ENCODE measurements around the gene ATP1A1. TPM values are rescaled to one million over a fixed set of nuclear protein-coding genes. Genes with fewer than 3 reads are reported as not detected.

Gene ATP1A1
- total RNA-seq, 1 experiment from 2014 or later: 83.9 TPM

DNA sequence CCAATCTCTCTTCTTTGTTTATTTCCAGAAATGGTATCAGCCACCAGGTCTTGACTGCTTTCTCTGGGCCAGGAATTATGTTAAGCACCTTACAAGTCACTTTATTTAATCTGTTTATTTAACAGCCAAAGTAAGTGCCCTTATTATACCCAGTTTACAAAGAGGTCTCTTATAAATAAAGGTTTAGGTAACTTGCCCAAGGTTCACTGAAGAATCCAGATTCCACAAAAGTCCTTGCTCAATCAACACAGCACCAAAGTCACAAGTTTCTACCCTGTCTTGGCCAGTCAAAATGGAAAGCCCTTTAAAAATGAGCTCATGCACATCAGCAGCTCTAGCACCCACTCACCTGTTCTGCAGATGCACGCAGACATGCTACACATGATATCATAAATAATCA is 28.0 kb upstream of the ATP1A1 start:
- no peak for DNase-seq (ENCODE audit: low read depth)

DNA sequence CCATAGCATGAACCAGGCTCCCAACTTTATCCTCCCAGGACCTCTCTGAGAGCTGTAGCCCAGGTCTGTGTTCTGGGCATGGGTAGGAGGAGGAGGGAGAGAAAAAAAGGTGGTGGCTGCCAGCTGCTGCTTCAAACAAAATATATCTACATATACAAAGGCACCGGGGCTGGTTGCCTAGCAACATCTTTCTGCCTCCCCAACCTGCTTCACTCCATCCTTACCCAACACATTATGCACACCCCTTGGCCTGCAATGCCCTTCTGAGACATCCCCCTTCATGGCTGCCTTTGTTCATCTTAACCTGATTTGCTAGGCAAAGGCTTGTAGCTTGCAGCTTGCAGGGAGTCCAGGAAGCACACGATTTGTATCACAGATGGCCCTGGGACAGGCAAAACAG is 27.2 kb upstream of the ATP1A1 start:
- no peak for DNase-seq (ENCODE audit: low read depth)

GRCh38 chr1:116346943-116347673 is 25.9 kb upstream of the ATP1A1 start:
- no peak for DNase-seq (ENCODE audit: low read depth)

DNA sequence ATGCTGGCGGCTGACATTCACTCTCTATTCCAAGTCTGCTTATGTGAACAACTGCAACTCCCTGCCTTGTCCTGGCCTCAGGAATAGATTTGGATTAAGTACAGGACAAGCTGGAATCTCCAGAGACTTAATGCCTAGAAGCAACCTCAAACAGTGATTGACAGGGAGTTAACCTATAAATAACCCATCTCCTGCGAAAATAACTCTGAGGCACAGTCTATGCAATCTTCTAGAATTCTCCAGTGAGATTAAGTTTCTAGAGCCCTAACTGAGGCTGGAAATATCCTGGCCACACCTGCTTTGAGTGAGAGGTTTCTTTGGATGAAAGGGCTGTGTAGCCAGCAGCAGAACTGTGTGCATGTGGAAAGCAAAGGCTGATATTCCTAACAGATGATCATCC is 25.3 kb upstream of the ATP1A1 start:
- DNase-seq (ENCODE audit: low read depth): no peak

DNA sequence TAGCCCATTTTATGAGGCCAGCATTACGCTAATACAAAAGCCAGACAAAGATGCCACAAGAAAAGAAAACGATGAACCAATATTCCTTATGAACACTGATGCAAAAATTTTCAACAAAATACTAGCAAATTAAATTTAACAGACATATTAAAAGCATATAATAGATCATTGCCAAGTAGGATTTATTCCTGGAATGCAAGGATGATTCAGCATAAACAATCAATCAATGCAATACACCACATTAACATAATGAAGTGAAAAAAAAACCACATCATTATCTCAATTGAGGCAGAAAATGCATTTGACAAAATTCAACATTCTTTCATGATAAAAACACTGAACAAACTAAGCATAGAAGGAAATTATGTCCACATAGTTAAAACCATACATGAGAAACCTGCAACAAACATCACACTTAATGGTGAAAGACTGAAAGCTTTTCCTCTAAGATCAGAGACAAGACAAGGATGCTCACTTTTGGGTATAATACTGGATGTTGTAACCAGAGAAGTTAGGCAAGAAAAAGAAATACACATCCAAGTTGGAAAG is 22.9 kb upstream of the ATP1A1 start:
- no peak for DNase-seq (ENCODE audit: low read depth)

DNA sequence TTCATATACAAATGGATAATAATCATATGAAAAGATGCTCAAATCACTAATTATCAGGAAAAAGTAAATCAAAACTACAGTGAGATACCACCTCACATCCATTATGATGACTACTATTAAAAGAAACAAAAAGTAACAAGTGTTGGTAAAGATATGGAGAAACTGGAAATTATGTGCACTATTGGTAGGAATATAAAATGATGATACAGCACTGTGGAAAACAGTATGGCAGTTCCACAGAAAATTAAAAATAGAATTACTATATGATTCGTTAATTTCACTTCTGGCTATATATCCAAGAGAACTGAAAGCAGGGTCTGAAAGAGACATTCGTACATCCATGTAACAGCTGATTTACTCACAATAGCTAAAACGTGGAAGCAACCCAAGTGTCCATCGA is 21.1 kb upstream of the ATP1A1 start:
- DNase-seq (ENCODE audit: low read depth): no peak

DNA sequence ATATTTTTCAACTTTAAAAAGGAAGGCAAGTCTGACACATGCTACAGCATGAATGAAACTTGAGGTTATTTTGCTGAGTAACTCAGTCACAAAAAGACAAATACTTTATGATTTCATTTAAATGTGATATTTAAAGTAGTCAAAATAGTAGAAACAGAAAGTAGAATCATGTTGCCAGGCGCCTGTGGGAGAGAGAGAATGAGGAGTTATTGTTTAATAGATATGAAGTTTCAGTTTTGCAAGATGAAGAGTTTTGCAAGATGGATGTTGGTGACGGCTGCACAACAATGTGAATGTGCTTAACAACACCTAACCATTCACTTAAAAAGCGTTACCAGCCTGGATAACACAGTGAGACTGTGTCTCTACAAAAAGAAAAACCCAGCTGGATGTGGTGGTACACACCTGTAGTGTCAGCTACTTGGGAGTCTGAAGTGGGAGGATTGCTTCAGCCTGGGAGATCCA is 20.7 kb upstream of the ATP1A1 start:
- no peak for DNase-seq (ENCODE audit: low read depth)

- no peak for DNase-seq (ENCODE audit: low read depth)
Measured at GRCh38 chr1:116353155-116353554, 19.9 kb upstream of the ATP1A1 start.

DNA sequence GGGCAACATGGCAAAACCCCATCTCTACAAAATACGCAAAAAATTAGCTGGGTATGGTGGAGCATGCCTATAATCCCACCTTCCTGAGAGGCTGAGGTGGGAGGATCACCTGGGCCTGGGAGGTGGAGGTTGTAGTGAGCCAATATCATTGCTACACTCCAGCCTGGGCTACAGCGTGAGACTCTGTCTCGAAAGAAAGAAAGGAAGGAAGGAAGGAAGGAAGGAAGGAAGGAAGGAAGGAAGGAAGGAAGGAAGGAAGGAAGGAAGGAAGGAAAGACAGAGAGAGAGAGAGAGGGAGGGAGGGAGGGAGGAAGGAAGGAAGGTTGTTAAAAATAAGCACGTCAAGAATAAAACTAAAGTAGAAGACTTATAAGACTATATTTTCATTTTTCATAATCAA is 17.0 kb upstream of the ATP1A1 start:
- DNase-seq (ENCODE audit: low read depth): no peak

DNA sequence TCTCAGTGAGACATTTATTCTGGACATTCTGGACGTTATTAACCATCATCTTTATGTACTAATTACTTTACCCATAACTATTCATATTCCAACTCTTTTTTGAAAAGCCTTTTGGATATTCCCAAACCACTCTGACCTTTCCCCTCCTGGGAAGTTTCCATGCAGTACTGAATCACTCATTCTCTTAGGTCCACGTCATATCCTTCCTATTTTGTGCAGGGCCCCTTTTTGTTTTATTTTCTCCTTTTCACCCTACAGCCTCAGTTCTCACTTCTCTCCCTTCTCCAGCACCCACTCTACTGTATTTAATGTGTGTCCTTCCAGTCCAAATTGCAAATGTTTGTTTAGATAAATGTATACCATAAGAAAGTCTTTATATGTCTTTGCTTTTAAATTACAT is 16.4 kb upstream of the ATP1A1 start:
- peak; percentile 21 for DNase-seq (ENCODE audit: low read depth)

GRCh38 chr1:116357487-116357886 is 15.6 kb upstream of the ATP1A1 start:
- no peak for DNase-seq (ENCODE audit: low read depth)

DNA sequence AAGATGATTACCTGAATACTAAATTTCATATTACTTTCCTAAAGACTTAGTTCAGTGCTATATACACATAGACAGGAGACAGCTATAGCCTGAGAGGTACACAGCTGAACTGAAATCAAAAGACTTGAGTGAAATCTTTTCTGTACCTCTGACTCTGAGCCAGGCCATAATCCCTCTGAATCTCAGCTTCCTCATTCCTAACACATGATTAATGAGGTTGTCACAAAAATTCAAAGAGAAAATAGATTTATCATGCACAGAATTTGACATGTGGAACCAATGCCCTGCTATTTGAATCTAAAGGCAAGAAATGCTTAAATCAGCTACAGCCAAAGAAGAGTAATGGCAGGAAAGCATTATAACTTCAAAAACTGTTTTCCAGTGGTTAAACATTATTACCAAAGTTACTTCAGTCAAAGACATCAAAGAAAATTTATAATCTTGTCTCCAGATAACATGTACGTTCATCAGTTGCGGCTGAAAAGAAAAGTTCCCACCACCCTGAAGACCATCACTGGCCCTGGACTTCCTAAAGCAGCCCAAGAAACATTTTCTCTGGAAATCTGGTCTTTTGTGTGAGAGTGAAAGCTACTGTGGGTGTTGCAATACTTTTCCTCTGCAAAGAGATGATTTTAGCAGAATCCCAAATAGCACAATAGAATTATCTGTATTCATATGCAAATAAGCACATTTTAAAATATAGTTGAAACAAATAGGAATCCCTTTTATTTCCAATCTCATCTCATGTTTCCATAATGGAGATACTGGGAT is 13.8 kb upstream of the ATP1A1 start:
- DNase-seq (ENCODE audit: low read depth): peak; percentile 41

DNA sequence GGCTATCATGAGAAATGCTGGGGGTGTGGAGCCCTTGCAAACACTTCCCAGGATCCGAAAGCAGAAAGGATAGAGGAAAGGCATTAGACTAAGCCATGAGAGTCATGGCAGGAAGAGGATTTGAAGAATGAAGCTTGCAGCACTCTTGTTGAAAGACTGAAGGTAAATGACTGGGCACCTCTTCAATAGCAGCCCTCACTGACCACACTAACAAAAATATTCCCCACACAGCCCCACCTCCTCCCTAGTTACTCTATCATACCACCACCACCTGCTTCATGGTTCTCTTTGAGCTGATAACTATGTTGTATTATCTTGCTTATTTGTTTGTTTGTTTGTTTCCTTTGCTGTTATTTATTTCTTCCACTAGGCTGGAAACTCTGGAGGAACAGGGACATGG is 13.2 kb upstream of the ATP1A1 start:
- DNase-seq (ENCODE audit: low read depth): no peak

DNA sequence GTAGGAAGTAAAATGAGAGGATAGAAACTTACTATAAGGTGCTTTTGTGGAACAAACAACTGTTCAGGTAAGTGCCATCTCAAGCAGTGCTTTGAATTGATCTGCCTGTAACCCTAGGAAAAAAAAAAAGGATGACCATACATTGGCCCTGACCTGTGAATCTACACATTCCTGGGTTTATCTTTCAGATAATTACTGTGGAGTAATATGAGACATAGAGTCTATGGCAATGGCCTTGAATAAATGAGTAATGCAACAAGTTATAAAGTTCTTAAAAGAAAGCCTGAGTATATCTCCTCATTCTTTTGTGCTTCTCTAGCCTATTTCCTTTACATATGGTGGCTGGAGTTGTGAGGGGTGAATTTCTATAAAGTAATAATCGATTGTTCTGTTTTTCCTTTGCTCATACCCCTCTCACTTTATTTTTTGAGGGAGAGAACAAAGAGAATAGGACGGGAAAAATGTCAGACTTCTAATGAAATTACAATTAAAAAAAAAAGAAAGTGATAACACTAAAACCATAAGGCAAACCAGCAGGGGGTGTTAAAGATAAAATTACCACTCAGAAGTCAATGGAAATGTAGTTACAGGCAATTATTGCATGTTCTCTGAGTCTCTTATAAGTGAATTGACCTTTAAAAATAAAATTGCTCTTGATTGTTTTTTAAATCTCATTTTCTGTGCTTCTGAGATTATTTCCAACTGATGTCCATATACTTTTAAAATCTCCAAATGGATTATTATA is 12.4 kb upstream of the ATP1A1 start:
- DNase-seq (ENCODE audit: low read depth): peak; percentile 19

- DNase-seq (ENCODE audit: low read depth): no peak
Measured at GRCh38 chr1:116361648-116362047, 11.4 kb upstream of the ATP1A1 start.

DNA sequence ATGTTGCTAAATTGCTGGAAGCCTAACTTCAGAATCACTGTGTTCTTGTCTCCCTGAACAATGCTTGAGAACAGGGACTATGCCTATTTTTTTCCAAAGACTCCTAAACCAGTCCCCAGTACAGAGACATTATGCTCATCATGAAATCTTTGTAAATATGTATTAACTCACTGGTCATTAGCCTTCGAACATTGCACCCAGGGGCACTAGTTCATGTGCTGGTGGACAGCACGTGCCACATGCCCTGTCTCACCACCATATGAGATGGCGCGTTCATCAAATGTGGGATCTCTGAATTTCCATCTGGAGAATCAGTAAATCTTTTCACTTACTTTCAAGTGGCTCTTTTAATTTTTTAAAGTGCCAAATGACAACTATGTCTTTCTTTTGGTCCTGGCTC is 11.0 kb upstream of the ATP1A1 start:
- no peak for DNase-seq (ENCODE audit: low read depth)

- no peak for DNase-seq (ENCODE audit: low read depth)
Measured at GRCh38 chr1:116365353-116365780, 7.7 kb upstream of the ATP1A1 start.

GRCh38 chr1:116365857-116366256 is 7.2 kb upstream of the ATP1A1 start:
- no peak for DNase-seq (ENCODE audit: low read depth)

- no peak for DNase-seq (ENCODE audit: low read depth)
Measured at GRCh38 chr1:116367256-116367945, 5.6 kb upstream of the ATP1A1 start.

- no peak for DNase-seq (ENCODE audit: low read depth)
Measured at GRCh38 chr1:116368241-116368640, 4.8 kb upstream of the ATP1A1 start.

DNA sequence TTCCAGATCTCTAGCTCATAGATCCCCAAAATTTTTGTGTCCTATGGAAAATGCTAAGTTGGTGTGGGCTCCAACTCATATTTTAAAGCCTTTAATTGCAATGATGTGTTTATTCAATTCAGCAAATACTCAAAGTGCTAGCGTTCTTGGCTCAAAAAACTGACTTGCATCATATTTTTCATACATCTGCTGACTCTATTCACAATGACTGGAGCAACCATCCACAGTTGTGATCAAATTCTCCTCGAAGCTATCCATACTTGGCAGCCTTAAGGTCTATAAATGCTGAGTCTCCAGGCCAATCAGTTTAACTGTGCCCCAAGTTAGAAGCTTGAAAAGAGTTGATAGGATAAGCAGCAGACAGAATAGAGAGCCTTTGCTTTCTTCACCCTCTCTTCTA is 2.9 kb upstream of the ATP1A1 start:
- DNase-seq (ENCODE audit: low read depth): no peak
